HG02970 (cell line): ENCODE data around the gene MECR.
A peak's percentile ranks its signal among the peaks of the same experiment; 100 is the strongest.

Experiments used
- ATAC-seq: cut with Tn5 transposase; IDR thresholded peaks from one replicate; pipeline ENCODE4 v1.9.1; 2021; ENCODE audit warnings: mild to moderate bottlenecking, moderate library complexity, moderate number of reproducible peaks; ENCODE audit not compliant: unreplicated experiment, low FRiP score

The MECR gene

GRCh38 chr1:29210278-29211085 lies 20.3 kb downstream of the MECR start:
- no peak for ATAC-seq

- ATAC-seq: no peak
Observed at GRCh38 chr1:29209173-29209572, 21.6 kb downstream of the MECR start.

- ATAC-seq: no peak
Observed at GRCh38 chr1:29208442-29208841, 22.3 kb downstream of the MECR start.

- no peak for ATAC-seq
Observed at GRCh38 chr1:29202584-29203340, 28.0 kb downstream of the MECR start.

- ATAC-seq: no peak
Observed at GRCh38 chr1:29202053-29202452, 28.7 kb downstream of the MECR start.

GRCh38 chr1:29201595-29202051 lies 29.1 kb downstream of the MECR start:
- ATAC-seq: no peak

GRCh38 chr1:29200906-29201594 lies 29.7 kb downstream of the MECR start:
- ATAC-seq: no peak

GRCh38 chr1:29197993-29198392 lies 32.7 kb downstream of the MECR start:
- no peak for ATAC-seq

- no peak for ATAC-seq
Observed at GRCh38 chr1:29197590-29197924, 33.2 kb downstream of the MECR start.

- ATAC-seq: no peak
Observed at GRCh38 chr1:29196863-29197589, 33.7 kb downstream of the MECR start.

- no peak for ATAC-seq
Observed at GRCh38 chr1:29195881-29196291, 34.8 kb downstream of the MECR start.

- no peak for ATAC-seq
Observed at GRCh38 chr1:29193879-29194455, 36.8 kb downstream of the MECR start.

- no peak for ATAC-seq
Observed at GRCh38 chr1:29190718-29191117, 40.0 kb downstream of the MECR start.

GRCh38 chr1:29186707-29187106 lies 44.0 kb downstream of the MECR start:
- ATAC-seq: no peak

- ATAC-seq: no peak
Observed at GRCh38 chr1:29186252-29186651, 44.5 kb downstream of the MECR start.

GRCh38 chr1:29183287-29183686 lies 47.4 kb downstream of the MECR start:
- no peak for ATAC-seq

GRCh38 chr1:29181413-29182225 lies 49.1 kb downstream of the MECR start, which contains the start of gene SRSF4:
SRSF4 (minus strand) TSS chr1:29181900; CDS start chr1:29181752, 148 bp downstream.
- ATAC-seq: peak; percentile 90

- ATAC-seq: no peak
Observed at GRCh38 chr1:29180497-29181412, 50.0 kb downstream of the MECR start.
